GM08714 (cell line): ENCODE results near the gene ECM2.

ENCODE experiments used
- H3K4me3 ChIP-seq: fragments of 200-500 bp; sonication (Bioruptor generic); 2 replicates; pipeline ENCODE4 v1.5.1; 2014; ENCODE audit warnings: mild to moderate bottlenecking, low read length, inconsistent platforms
- ZNF274 ChIP-seq: IDR thresholded peaks from 2 replicates; pipeline ENCODE4 v1.6.1; 2012; ENCODE audit warnings: mild to moderate bottlenecking, low read depth, low read length

The ECM2 gene

DNA sequence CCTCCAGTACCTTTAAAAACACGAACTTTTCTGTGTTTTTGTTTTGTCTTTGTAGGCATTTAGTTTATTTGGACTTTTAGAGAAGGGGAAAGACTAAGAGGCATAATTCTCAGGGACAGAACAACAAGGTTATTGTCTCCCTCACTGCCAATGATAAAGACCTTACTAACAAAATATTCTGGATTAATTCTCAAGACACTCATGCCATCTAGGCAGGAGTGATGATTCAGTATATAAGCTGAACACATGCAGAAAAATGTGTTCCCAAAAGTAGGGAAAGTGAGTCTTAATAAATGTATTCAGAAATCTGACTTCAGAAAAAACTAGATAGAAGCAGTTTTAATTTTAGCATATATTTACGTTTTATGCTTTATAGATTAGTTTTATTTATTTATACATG, 36.1 kb downstream of the ECM2 start:
- TF ChIP-seq ZNF274: no peak
- H3K4me3 ChIP-seq: no peak overlapping the region

DNA sequence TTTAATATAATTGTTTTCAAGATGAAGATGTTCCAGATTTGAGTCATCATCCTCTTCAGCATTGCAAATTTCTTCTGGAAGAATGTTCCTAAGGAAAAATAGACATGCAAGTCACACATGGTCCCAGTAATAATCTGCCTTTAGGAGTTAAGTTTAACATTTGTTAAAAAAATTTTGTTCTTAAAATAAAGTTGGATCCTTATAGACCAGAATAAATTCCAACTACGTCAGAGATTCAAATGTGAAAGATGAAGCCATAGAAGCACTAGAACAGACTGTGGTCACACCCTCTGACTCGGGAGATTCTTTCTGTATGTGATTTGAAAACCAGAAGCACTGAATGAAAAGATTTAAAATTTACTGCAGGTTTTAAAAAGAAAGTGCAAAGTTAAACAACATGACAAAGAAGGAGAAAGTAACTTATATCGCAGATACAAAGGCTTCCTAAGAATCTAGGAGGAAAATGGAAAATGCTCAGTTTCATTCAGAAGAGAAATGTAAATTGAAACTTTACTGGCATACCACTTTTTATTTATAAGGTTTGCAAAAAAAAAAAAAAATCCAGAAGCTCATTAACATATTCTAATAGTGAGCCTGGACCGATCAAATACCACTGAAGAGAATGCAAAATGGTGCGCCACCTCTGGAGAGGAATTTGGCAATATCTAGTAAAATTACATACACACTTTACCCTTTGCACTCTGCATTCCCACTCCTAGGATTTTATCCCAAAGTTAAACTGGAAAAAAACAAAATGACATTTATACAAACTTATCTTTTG, 39.2 kb downstream of the ECM2 start:
- no peak overlapping the region for H3K4me3 ChIP-seq
- TF ChIP-seq ZNF274: no peak

DNA sequence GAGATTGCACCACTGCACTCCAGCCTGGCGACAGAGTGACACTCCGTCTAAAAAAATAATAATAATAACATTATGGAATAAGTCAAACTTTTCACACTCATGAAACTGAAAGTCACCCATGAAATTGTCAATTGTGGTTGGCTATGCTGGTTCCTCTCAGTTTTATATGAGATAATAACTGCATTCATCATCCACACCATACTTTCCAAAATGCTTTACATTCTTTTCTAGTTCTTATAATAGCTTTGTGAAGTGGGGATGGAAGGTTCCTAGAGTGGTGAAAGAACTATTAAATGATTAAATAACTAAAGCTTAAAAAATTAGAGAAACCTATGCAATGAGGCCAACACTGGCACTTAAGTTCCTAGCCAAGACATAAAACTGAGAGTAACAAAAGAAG, 40.9 kb downstream of the ECM2 start:
- no peak for TF ChIP-seq ZNF274
- H3K4me3 ChIP-seq: no peak overlapping the region

DNA sequence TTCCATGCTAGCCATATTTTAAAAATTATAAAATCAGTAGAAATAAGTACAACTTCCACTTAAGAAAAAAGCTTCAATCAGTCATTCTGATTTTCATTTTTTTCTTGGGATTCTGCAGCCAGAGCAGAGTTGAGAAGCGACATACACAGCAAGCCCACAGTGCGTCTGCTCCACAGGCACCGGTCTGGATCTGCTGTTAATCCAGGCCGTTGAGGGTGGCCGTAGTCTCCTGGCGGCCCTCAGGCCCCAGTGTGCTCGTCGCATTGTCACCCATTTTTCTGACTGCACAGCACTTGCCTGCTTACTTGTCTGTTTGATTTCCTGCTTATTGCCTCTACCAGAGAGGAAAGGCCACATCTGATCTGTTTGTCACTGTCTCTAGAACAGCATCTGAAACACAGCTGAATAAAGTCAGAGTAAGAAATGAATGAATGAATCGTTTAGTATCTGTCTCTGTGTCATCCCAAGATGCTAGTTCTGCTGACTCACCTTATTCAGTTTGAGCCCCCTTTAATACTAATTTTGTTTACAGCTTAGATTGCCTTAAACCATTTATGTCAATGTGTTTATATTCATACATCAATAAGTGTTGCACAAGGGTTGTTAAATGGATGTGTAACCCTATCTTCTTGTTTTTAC, 41.9 kb downstream of the ECM2 start:
- no peak for TF ChIP-seq ZNF274
- no peak overlapping the region for H3K4me3 ChIP-seq

DNA sequence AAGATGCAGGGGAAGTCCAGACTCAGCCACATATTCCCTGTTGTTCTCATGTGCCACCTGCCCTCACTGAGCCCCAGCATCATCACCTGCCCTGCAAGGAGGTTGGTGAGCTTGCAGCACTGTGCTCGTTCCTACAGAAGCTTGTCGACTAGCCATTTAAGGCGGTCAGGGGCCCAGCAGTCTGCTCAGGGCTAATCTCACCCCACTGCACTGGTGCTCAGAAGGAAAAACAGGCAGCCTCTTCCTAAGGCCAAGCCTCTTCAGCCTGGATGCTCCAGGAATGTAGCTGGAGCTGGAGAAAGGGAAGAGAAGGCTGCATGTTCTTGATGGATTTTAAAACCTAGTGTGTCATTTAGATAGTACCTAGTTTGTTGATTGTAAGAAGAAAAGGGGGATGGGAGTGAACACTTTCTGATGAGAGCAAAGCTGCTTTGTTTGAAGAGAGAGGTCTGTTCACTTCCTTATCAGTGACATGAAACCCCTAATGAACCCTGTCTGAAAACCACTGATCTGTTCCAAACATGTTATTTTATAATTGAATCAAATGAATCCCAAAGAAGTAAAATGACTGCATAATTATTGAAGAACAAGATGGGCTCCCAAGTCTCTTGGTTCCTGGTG, 42.9 kb downstream of the ECM2 start:
- no peak overlapping the region for H3K4me3 ChIP-seq
- TF ChIP-seq ZNF274: no peak

DNA sequence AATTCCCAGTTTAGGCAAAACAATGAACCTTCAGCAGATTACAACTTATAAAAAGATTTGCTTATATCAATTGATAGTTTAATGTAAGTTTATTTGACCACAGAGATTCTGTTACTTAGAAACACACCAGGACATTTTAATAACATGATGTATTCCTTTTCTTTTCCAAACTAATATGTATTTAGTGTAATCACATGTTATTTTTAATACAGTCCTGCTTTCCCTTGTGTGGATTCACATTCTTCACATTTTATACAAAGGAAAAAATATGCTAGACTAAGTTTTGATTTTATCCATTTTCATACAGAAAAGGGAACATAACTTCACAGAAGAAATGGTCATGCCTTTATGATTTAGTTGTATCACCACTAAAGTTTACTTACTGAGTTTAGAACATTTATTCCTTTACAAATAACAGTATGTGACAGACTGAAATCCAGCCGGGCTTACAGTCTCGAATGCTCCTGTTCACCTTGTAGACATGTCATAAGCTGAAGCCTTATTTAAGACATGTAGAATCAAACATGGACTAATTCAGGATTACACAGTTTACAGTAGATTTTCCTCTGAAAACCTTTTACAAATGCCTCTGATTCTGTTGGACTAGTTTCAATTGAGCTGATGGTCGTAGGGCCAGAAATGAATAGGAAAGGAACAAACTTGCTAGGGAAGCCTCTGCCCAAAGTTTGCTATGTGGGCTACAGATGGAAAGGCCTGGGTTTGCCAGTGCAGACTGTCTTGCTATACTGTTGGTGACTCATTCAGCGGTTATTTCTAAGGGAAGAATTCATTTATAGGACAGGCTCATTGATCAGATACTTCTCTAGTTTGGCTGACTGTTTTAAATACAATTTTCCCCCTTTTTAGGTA, 46.9 kb downstream of the ECM2 start:
- no peak overlapping the region for H3K4me3 ChIP-seq
- no peak for TF ChIP-seq ZNF274

DNA sequence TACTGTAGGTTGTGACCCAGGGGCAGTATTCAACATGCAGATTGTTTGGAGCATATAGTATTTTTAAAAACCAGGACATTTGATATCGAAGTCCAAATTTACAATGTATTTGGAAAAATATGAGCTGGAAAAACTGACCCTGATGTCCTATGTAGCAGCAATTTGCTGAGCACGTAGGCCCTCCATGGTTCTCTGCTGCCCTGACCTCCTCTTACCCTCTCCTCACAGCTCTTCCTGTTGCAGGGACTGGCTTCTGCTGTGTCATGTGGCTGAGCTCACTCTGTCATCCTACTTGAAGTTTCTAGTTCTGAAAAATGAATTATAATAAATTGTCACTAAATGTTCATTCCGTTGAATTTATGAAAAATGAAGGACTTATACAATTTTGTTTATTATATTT, 49.4 kb downstream of the ECM2 start:
- no peak for TF ChIP-seq ZNF274

DNA sequence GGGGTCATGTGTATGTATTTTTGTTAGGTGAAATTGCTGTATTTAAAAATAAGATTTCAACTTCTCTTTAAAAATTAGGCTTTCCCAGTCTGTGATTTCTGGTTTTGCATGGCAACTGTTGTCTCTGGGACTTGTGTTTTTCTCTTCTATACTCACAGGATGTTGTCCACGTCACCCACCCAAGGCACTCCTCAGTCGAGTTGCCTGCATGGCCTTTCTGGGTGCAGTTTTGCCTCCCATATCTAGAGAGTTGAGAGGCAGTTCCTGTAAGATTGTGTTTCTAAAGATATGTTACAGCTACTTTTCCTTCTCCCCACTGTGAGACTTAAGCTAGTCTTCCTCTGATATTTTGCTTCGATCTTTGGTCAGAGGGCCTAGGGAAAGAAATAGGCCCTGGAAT, 51.2 kb downstream of the ECM2 start:
- TF ChIP-seq ZNF274: no peak
- no peak overlapping the region for H3K4me3 ChIP-seq

More for the DNA sequence above, 49.4 kb downstream of the ECM2 start:
- no peak overlapping the region for H3K4me3 ChIP-seq

DNA sequence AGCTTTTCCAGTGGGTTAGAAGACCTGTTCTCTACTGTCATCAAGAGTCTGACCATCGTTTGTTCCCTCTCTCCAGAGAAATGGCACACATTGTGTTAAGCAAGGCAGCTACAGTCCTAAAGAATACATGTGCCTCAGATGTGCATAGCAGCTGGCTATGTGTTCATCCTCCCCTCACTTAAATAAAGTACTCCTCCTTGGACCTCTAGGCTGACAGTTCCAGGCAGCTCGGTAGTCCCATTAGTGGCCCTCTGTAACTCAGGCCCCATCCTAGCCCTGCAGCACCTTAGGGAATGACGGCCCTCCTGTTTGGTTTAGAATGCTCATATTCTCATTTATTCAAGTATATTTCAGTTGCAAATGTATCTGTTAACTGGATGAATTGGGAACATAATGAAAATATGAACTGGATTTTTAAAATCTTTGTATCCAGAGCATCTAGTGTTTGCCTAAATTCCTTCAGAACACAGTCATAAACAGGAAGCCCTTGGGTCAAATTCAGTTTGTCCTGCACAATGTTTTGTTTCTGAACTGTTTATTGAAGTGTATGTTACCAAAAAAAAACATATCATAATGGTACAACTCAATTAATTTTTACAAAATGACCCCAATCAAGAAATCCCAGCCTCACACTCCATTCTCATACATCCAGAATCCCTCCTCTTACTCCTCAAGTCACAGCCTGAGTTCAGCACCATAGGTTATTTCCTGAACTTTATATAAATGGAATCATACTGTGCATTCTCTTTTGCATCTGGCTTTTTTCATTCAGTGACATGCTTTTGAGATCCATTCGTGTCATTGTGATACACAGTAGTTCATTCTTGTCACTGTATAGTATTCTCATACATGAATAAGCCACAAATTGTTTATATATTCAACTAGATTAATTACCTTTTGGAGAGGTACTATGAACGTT, 51.9 kb downstream of the ECM2 start:
- TF ChIP-seq ZNF274: no peak
- H3K4me3 ChIP-seq: no peak overlapping the region

DNA sequence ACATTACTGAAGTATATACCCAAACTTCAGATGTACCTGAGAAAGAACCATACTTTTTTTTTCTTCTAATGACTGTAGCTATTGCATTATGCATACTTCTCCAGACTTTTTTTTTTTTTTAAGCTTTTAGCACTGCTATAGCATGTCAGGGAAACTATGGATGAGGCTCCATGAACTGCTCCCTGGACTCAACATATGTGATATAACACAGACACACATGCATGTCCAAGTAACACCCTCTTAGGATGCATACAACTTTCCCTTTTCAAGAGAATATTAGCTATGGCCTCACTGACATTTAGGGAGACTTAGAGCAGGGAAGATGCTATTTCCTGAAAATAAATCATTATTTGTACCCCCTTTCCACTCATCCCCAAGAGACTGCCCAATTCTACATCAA, 53.0 kb downstream of the ECM2 start:
- no peak for TF ChIP-seq ZNF274
- no peak overlapping the region for H3K4me3 ChIP-seq

DNA sequence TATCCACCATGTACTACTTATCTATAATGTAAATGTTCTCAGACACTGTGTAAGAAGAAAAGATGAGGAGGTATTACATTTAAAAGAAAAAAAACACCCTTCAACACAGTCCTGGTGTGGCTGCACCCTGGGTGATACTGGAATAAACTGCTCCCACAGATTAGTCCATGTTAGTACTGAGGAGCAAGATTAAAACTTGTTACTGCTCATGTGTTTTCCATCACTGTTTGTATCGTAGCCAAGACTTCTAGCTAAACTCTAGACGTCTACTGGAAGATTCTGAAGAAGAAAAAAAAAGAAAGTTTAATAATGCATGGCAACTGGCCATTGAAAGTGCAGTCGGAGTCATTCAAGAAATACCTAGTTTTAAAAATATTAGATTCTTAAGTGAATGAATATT, 53.5 kb downstream of the ECM2 start, which contains the start of gene ASPN:
TSS of gene ASPN (minus strand) at position 178 of the 400 bp plus-strand sequence.
- H3K4me3 ChIP-seq: no peak within 1 kb of the TSS
- TF ChIP-seq ZNF274: no peak

DNA sequence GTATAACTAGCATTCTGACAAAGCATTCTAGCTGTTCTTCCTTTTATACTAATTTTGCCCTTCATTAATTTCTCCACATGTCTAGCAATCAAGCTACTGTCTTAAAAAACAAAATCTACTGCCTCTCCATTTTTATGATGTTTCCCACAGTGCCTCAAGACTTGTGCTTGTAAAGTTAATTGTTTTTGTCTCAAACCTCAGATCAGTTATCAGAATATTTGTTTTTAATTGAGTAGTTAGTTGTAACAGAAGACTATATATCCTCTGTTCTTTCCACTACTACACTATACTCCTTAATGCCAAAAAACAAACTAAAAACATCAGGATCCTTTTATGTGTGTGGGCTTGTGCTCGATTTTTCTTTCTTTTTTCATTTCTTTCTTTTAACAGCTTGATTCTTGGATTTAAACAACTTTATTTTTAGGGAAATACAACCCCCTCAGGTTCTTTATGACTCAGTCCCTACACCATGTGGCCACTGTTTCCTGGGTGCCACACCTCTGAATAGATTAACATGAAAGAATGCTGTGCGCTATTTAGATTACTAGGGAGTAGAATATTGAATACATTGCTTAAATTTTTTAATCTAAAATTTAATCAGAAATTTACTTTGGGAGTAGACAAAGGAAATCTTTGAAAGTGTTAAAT, 54.7 kb downstream of the ECM2 start:
- H3K4me3 ChIP-seq: no peak overlapping the region

DNA sequence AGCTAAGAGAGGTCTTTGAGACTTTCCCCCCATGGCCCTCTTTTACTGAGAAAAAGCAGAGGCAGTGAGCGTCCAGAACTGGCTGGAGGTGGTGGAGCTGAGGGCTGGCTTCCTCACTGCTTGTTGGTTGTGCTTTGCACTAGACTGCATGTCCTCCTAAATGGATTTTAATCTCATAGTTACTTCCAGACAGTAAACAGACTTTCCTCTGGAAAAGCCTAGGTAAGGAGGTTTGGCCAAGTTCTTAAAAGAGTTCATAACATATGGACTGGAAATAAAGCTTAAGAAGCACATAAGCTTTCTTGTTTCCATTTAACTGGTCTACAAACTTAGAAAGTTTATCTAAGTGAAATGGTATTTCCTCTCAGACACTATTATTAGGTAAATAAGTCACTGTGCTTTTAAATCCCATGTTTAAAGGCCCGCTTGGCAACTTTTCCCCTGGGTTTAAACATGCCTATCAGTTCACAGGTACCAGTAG, 55.5 kb downstream of the ECM2 start:
- no peak overlapping the region for H3K4me3 ChIP-seq
- TF ChIP-seq ZNF274: no peak

More for the DNA sequence above, 54.7 kb downstream of the ECM2 start:
- no peak for TF ChIP-seq ZNF274

DNA sequence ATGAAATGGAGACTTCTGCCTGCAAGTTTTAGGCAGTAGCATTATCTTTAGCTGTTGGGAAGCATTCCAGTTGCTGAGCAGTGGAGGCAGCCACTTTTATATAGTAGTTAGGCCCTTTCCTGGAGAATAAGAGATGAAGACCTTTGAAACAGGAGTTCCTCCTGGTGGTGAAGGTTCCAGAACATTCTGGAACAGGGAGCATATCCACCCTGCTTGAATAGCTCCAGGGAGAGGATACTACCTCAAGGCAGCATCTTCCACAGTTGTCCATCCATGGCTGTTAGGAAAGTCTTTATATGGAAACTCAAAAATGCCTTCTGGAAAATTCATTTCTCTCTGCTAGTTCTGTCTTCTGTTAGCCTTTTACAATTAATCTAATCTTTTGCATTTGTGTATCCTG, 56.4 kb downstream of the ECM2 start:
- no peak for TF ChIP-seq ZNF274
- H3K4me3 ChIP-seq: no peak overlapping the region
